Tibial artery (tissue), 4 donors: ENCODE data around the gene TUFT1.

Source experiments
- DNase-seq, 2 donors: peaks; one replicate each; pipeline ENCODE4 v3.0.0-alpha.2; 2019
- H3K27ac ChIP-seq, 2 donors: fragments of 200-600 bp; sonication (generic) in 1 of 2; 1 replicate in 1 of 2; 2 replicates in 1 of 2; pipeline ENCODE4 v1.5.1; 2018 to 2019; ENCODE audit warnings: mild to moderate bottlenecking in 1 of 2
- H3K27me3 ChIP-seq, 2 donors: fragments of 200-600 bp; sonication (generic) in 1 of 2; one replicate each; pipeline versions ENCODE4 v1.5.1 to v1.6.0; 2016 to 2019
- H3K36me3 ChIP-seq, 3 donors: fragments of 200-600 bp; sonication (generic) in 2 of 3; one replicate each; pipeline ENCODE4 v1.5.1; 2016 to 2019; ENCODE audit warnings: mild to moderate bottlenecking in 2 of 3
- H3K4me1 ChIP-seq, 4 donors: fragments of 200-600 bp; sonication (generic) in 2 of 4; 1 replicate in 3 of 4; 2 replicates in 1 of 4; pipeline ENCODE4 v1.5.1; 2016 to 2019
- H3K4me3 ChIP-seq, 2 donors: fragments of 200-600 bp; sonication (generic) in 1 of 2; 1 replicate in 1 of 2; 2 replicates in 1 of 2; pipeline ENCODE4 v1.5.1; 2018 to 2019; ENCODE audit warnings: mild to moderate bottlenecking in 2 of 2
- H3K9me3 ChIP-seq, 3 donors: fragments of 200-600 bp; sonication (generic) in 1 of 3; one replicate each; pipeline ENCODE4 v1.5.1; 2016 to 2019
- intact Hi-C: fragments of 100-400 bp; cut with DNase I; formaldehyde crosslinking; loops from one replicate; pipeline ENCODE4 v1.15.0; 2023; ENCODE audit warnings: low total_unique reads
- TF ChIP-seq, protein P1 (sequence below), 2 experiments: fragments of 200-600 bp in 1 of 2; fragments of 450-650 bp in 1 of 2; IDR thresholded peaks; one replicate each; pipeline ENCODE4 v1.5.1; 2017 to 2019; ENCODE audit warnings: antibody characterized with exemption in 2 of 2, mild to moderate bottlenecking in 1 of 2, moderate library complexity in 1 of 2

TUFT1 gene

DNA sequence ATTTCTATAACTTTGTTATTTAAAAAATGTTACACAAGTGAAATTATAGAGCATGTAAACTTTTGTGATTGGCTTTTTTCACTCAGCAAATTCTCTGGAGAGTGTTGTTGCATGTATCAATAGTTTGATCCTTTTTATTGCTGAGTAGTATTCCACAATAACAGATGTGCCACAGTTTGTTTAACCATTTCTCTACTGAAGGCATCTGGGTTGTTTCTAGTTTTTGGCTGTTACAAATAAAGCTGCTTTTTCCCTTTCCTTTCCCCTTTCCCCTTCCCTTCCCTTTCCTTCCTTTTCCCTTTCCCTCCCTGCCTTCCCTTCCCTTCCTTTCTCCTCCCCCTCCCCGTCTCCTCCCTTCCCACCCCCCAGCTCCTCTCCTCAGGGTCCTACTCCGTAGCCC lies 15.9 kb downstream of the TUFT1 start:
- intact Hi-C loops: no loop called here
- H3K4me1 ChIP-seq: peaks cover 0 to 6% (median 0%) of the 10 kb centered on the region in 4 donors
- no peaks in the 10 kb centered on the region for H3K9me3 ChIP-seq
- H3K36me3 ChIP-seq: no peaks in the 10 kb centered on the region
- H3K27me3 ChIP-seq: no peaks in the 10 kb centered on the region
- no peak for DNase-seq
- no peak overlapping the region for H3K27ac ChIP-seq
- TF ChIP-seq, protein P1, sequence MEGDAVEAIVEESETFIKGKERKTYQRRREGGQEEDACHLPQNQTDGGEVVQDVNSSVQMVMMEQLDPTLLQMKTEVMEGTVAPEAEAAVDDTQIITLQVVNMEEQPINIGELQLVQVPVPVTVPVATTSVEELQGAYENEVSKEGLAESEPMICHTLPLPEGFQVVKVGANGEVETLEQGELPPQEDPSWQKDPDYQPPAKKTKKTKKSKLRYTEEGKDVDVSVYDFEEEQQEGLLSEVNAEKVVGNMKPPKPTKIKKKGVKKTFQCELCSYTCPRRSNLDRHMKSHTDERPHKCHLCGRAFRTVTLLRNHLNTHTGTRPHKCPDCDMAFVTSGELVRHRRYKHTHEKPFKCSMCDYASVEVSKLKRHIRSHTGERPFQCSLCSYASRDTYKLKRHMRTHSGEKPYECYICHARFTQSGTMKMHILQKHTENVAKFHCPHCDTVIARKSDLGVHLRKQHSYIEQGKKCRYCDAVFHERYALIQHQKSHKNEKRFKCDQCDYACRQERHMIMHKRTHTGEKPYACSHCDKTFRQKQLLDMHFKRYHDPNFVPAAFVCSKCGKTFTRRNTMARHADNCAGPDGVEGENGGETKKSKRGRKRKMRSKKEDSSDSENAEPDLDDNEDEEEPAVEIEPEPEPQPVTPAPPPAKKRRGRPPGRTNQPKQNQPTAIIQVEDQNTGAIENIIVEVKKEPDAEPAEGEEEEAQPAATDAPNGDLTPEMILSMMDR (IDR thresholded peaks at IDR 0.05): no peak
- H3K4me3 ChIP-seq: no peak overlapping the region

DNA sequence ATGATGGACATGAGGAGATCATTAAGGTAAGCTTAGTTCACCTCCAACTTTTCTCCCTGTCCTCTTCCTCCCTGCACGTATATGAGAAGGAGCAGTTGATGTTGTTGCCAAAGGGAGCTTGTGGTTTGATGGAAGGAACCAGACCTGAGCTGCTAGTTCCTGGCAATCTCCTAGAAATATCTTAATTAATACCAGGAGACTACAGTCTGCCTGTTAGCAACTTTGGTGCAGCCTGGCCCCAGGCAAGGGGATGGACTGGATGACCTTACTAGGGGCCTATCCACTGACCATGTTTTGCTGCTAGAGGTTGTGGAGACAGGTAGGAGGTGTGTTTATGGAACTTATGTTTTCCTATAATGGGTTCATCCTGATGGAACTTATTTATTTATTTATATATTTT lies 22.6 kb downstream of the TUFT1 start:
- peaks cover 0 to 6% (median 0%) of the 10 kb centered on the region in 4 donors for H3K4me1 ChIP-seq
- H3K36me3 ChIP-seq: peaks cover 12 to 46% (median 36%) of the 10 kb centered on the region in 3 donors
- no peaks in the 10 kb centered on the region for H3K9me3 ChIP-seq
- H3K27ac ChIP-seq: no peak overlapping the region
- TF ChIP-seq, protein P1 (IDR thresholded peaks at IDR 0.05): no peak
- intact Hi-C loops: no loop called here
- DNase-seq: no peak
- no peaks in the 10 kb centered on the region for H3K27me3 ChIP-seq
- no peak overlapping the region for H3K4me3 ChIP-seq

DNA sequence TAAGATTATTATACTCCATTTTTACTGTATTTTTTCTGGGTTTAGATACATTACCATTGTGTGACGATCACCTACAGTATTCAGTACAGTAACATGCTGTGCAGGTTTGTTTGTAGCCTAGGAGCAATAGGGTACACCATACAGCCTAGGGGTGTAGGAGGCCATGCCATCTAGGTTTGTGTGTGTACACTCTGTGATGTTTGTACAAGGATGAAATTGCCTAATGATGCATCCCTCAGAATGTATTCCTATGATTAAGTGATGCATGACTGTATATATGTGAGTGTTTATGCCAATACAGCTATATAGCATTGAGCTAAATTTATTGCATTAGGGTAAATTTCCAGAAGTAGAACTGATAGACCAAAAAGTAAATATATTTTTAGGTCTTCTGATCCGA lies 23.3 kb downstream of the TUFT1 start:
- Histone ChIP-seq H3K4me1 (peaks cover 0 to 6% (median 0%) of the 10 kb centered on the region in 4 donors), H3K9me3 (no peaks in the 10 kb centered on the region), H3K4me3 (no peak overlapping the region), H3K36me3 (peaks cover 12 to 47% (median 40%) of the 10 kb centered on the region in 3 donors), H3K27me3 (no peaks in the 10 kb centered on the region), H3K27ac (no peak overlapping the region)
- intact Hi-C loops: no loop called here
- DNase-seq: no peak
- TF ChIP-seq, protein P1 (IDR thresholded peaks at IDR 0.05): no peak

DNA sequence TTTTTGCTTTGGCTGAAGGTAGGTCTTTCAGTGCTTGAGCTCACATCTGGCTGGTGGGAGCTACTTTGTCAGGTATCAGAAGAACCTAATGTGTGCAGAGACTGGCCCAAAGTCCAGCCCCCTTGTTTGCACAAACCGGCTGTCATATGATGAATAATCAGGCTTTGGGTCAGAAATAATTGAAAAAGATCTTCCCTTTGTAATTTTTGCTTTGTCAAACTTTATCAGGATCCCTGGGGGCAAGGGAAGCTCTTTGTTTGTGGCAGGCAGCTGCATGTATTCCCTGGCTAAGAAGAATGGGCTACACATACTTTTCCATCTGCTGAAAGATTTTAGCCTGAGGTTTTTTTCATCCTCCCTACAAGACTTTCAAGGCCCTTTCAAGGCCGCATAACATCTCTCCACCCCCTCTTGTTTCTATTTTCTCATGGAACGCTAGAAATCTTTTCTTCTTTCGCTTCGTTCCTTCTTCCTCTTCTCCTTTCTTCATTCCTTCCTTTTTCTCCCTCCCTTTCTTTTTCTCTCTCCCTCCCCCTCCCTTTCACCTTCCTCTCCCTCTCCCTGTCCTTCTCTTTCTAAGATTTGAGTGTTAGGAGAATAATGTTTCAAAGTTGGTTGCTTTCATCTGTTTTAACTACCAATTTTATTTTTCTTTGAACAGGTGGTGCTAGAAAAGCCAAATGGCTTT lies 25.5 kb downstream of the TUFT1 start:
- DNase-seq: no peak
- Histone ChIP-seq H3K4me3 (no peak overlapping the region), H3K27me3 (no peaks in the 10 kb centered on the region), H3K36me3 (peaks cover 29 to 69% (median 63%) of the 10 kb centered on the region in 3 donors), H3K27ac (no peak overlapping the region), H3K4me1 (peaks cover 0 to 2% (median 0%) of the 10 kb centered on the region in 4 donors), H3K9me3 (no peaks in the 10 kb centered on the region)
- TF ChIP-seq, protein P1 (IDR thresholded peaks at IDR 0.05): no peak
- intact Hi-C loops: no loop called here

DNA sequence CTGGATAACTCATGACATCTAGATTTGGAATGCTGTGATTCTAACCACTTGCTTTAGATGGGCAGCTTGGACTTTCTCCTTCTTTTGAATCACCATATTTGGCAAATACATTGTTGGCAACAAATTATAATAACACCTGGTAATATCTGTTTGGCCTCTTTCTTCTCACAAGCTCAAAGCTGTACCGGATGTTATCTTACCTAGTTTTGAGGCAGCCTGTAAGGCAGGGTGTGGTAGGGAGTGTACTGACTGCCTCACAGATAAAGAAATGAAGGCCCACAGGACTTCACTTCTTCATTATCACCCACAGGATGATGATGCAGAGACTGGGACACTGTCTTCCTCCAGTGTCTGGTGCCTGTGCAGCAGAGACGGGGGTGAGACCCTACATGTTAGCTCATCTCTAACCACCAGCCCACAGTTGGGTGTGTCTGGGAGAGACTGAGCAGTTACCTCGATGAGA lies 28.5 kb downstream of the TUFT1 start:
- TF ChIP-seq, protein P1 (IDR thresholded peaks at IDR 0.05): no peak
- DNase-seq: no peak
- H3K27ac ChIP-seq: no peak overlapping the region

More for the DNA sequence above, 28.5 kb downstream of the TUFT1 start:
- Histone ChIP-seq H3K9me3 (no peaks in the 10 kb centered on the region), H3K27me3 (no peaks in the 10 kb centered on the region), H3K4me3 (no peak overlapping the region), H3K4me1 (peaks cover 0 to 2% (median 0%) of the 10 kb centered on the region in 4 donors), H3K36me3 (peaks cover 29 to 65% (median 59%) of the 10 kb centered on the region in 3 donors)
- intact Hi-C loops: no loop called here
